ENCODE results near the gene TSPAN3.

DNA sequence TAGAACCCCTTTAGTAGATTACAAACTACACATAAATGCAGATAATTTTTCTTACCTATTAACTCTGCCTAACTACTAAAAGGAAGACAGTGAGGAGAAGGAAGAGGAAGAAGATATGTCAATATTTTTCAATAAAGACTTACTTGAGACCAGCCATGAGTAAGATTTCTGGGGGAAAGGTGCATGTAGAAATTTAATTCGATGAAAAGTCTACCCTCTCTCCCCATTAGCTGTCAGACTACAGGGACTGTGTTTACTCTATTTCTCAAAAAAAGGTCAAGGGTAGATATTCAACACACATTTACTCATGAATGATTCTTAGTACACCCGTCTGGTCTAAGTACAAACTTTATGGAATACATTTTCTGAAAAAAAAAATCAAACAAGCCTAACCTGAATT lies 6.8 kb downstream of the TSPAN3 start:
- TF ChIP-seq, protein P1, sequence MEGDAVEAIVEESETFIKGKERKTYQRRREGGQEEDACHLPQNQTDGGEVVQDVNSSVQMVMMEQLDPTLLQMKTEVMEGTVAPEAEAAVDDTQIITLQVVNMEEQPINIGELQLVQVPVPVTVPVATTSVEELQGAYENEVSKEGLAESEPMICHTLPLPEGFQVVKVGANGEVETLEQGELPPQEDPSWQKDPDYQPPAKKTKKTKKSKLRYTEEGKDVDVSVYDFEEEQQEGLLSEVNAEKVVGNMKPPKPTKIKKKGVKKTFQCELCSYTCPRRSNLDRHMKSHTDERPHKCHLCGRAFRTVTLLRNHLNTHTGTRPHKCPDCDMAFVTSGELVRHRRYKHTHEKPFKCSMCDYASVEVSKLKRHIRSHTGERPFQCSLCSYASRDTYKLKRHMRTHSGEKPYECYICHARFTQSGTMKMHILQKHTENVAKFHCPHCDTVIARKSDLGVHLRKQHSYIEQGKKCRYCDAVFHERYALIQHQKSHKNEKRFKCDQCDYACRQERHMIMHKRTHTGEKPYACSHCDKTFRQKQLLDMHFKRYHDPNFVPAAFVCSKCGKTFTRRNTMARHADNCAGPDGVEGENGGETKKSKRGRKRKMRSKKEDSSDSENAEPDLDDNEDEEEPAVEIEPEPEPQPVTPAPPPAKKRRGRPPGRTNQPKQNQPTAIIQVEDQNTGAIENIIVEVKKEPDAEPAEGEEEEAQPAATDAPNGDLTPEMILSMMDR (optimal IDR thresholded peaks at IDR 0.05 in 1 of 3, IDR thresholded peaks at IDR 0.05 in 1 of 3, conservative IDR thresholded peaks at IDR 0.05 in 1 of 3; ENCODE audit: extremely low read depth in 1 of 3, insufficient read depth in 2 of 3, low read length in 3 of 3), result no peak
- no peak for TF ChIP-seq EZH2 (IDR thresholded peaks at IDR 0.05; ENCODE audit: low read length)

Data from keratinocyte (primary cell).